Adrenal gland (tissue), 19 donors: ENCODE results near the gene FBXO24. TPM values are rescaled to one million over a fixed set of nuclear protein-coding genes. Genes with fewer than 3 reads are reported as not detected.
A peak's percentile ranks its signal among the peaks of the same experiment; 100 is the strongest.
"Not testable (repeated sequence)": the region's sequence is repeated elsewhere in the genome, so short reads cannot be mapped to it uniquely, and the experiment has no call there.

Source experiments
- DNase-seq, 7 donors: peaks; one replicate each; pipeline ENCODE4 v3.0.0-alpha.2; 2019 to 2020
- H3K27ac ChIP-seq, 5 donors: fragments of 200-600 bp; sonication (generic) in 4 of 5; 1 replicate in 3 of 5; 2 replicates in 2 of 5; pipeline versions ENCODE4 v1.5.1 to v1.8.0; 2016 to 2020; ENCODE audit warnings: mild to moderate bottlenecking in 1 of 5
- H3K27me3 ChIP-seq: fragments of 200-600 bp; 2 replicates; pipeline ENCODE4 v1.8.0; 2021
- H3K36me3 ChIP-seq, 2 donors: fragments of 200-600 bp; replicated peaks in 1 of 2; 1 replicate in 1 of 2; 2 replicates in 1 of 2; pipeline versions ENCODE4 v1.5.1 to v1.8.0; 2018 to 2022
- H3K4me1 ChIP-seq, 2 donors: fragments of 200-600 bp; replicated peaks in 1 of 2; 1 replicate in 1 of 2; 2 replicates in 1 of 2; pipeline versions ENCODE4 v1.5.1 to v1.8.0; 2018 to 2021
- H3K4me3 ChIP-seq, 4 donors: fragments of 200-600 bp; sonication (generic) in 3 of 4; one replicate each; pipeline ENCODE4 v1.5.1; 2016 to 2018
- H3K9me3 ChIP-seq, 3 donors: fragments of 200-600 bp; sonication (generic) in 1 of 3; replicated peaks in 1 of 3; 1 replicate in 2 of 3; 2 replicates in 1 of 3; pipeline versions ENCODE4 v1.5.1 to v1.8.0; 2016 to 2021
- CTCF ChIP-seq, 6 experiments: fragments of 450-650 bp in 4 of 6; fragments of 200-600 bp in 2 of 6; sonication (generic) in 1 of 6; IDR thresholded peaks; 1 replicate in 5 of 6; 2 replicates in 1 of 6; pipeline versions ENCODE4 v1.5.1 to v1.8.0; 2016 to 2021; ENCODE audit warnings: antibody characterized with exemption in 6 of 6, mild to moderate bottlenecking in 2 of 6, moderate library complexity in 1 of 6
- POLR2A ChIP-seq, 2 donors: fragments of 450-650 bp; IDR thresholded peaks; one replicate each; pipeline ENCODE4 v1.6.1; 2017; ENCODE audit warnings: antibody characterized with exemption in 2 of 2, mild to moderate bottlenecking in 2 of 2, moderate library complexity in 1 of 2
- WGBS, 4 donors: extraction: QIAGEN DNeasy Blood & Tissue Kit in 2 of 4; methylation state at CpG; one replicate each; pipeline versions ENCODE4 v1.1.5 to v1.1.7; 2013 to 2017; 5-methylcytosine and 5-hydroxymethylcytosine counted together
- intact Hi-C, 2 donors: fragments of 100-400 bp; cut with DNase I; formaldehyde crosslinking; loops; one replicate each; pipeline versions ENCODE4 v1.14.1 to v1.15.0; 2022 to 2023
- long read RNA-seq, 10 donors: library from polyadenylated mRNA in 3 of 10; unstranded in 2 of 10; stranded (forward) in 1 of 10; transcript quantifications; one replicate each; pipeline ENCODE4 v2.0.0 and lab custom pipeline, GENCODE V29; 2021 to 2026
- polyA plus RNA-seq, 3 donors: library from polyadenylated mRNA; stranded (reverse); fragments of 200-250 nt in 2 of 3; fragments of 350-450 nt in 1 of 3; fragmentation: Illumina TruSeq in 1 of 3; extraction: RNeasy Lipid Tissue Mini Kit (QIAGEN cat#74804) in 1 of 3; gene quantifications; one replicate each; pipeline ENCODE4 v1.2.3, GENCODE V29; 2013 to 2014
- total RNA-seq, 9 donors: library from RNA; depleted of rRNA in 4 of 9; stranded (reverse); fragments of >200 nt in 4 of 9; fragments of 120-200 nt in 1 of 9; fragmentation: NEBNext Ultra II Directional in 1 of 9; extraction: Animal tissue kit (Norgen Biotek cat#: 25700) in 1 of 9; gene quantifications; one replicate each; pipeline versions ENCODE4 v1.1.0 to v1.2.4, GENCODE V29; 2013 to 2023
- donor health status: healthy with polysubstance abuse.
- donor health status: Bipolar disorder and iron deficiency.
- donor health status: DM: yes; HTN: yes; CAD: no.
- donor health status: DM: no; HTN: no; CAD: no.
- donor health status: DM: no; HTN: no; CAD: no.
- donor health status: DM: yes; HTN: yes; CAD: no.

The FBXO24 gene
- 1 to 10 TPM in 3 of 9 donors, under 1 TPM in 4, not detected in 2; 0.24 to 1.4 (median 0.69) TPM for total RNA-seq
- polyA plus RNA-seq, result 1 to 10 TPM in 2 of 3 donors, under 1 TPM in 1; 0.16 to 2.8 (median 1.5) TPM
- long read RNA-seq, donor 1, result 0 reads
- long read RNA-seq, donor 2, result 0 reads
- long read RNA-seq, donor 3, result 0 reads
- long read RNA-seq, donor 4, result 0 reads
- long read RNA-seq, donor 5, partial matches to known transcripts, result 0 of 1 reads
- long read RNA-seq, donor 5, other reads (novel, unspliced or antisense), result 1 of 1 reads
- long read RNA-seq, donor 6, result 0 reads
- long read RNA-seq, donor 7, result 0 reads
- long read RNA-seq, donor 8, result 0 reads
- long read RNA-seq, donor 9, partial matches to known transcripts, result 6 of 6 reads
- long read RNA-seq, donor 9, other reads (novel, unspliced or antisense), result 0 of 6 reads
- long read RNA-seq, donor 10, result 0 reads

- Histone ChIP-seq H3K27me3 (no peaks in the 10 kb centered on the region), H3K27ac (peak within 1 kb of the TSS; percentile 74 to 99 (median 93)), H3K36me3 (peaks cover 0 to 8% of the 10 kb centered on the region in 2 donors), H3K4me1 (peaks cover 21 to 30% of the 10 kb centered on the region in 2 donors), H3K9me3 (no peaks in the 10 kb centered on the region), H3K4me3 (peak within 1 kb of the TSS; percentile 37 to 88 (median 76))
- peak in 1 of 2 donors; percentile 50 for TF ChIP-seq POLR2A (IDR thresholded peaks at IDR 0.05)
- TF ChIP-seq CTCF (IDR thresholded peaks at IDR 0.05), result no peak
- 0 to 2% (median 1%) methylated on average over 21 to 53 of the region's 53 CpGs for WGBS, 4 donors
- intact Hi-C loops, result no loop called here
- DNase-seq, result peak; percentile 99 to 100 (median 100)
Measured at GRCh38 chr7:100586266-100587025, at the start of gene FBXO24. Gene FBXO24, plus strand, starts transcription at chr7:100586328. Its CDS starts 298 bp downstream, at chr7:100586626.

GRCh38 chr7:100536695-100537094 lies 49.4 kb upstream of the FBXO24 start:
- intact Hi-C loops, result loop anchor here in 1 of 2 donors (10.0 kb wide), 1 partner anchor 58 kb away; no protein-coding TSS in a partner anchor
- DNase-seq, result not testable (repeated sequence)

GRCh38 chr7:100538348-100538653 lies 47.8 kb upstream of the FBXO24 start:
- Histone ChIP-seq H3K4me1 (peaks cover 28 to 39% of the 10 kb centered on the region in 2 donors), H3K27me3 (no peaks in the 10 kb centered on the region), H3K4me3 (no peak overlapping the region), H3K36me3 (no peaks in the 10 kb centered on the region), H3K27ac (peak overlapping the region in 4 of 5 donors; percentile 28 to 78 (median 54)), H3K9me3 (no peaks in the 10 kb centered on the region)
- intact Hi-C loops, result loop anchor here in 1 of 2 donors (10.0 kb wide), 1 partner anchor 56 kb away; no protein-coding TSS in a partner anchor
- TF ChIP-seq POLR2A (IDR thresholded peaks at IDR 0.05) (no peak), CTCF (IDR thresholded peaks at IDR 0.05) (no peak)
- WGBS, 4 donors, result 6 to 12% (median 7%) methylated on average over 8 of the region's 8 CpGs
- DNase-seq, result no peak

More at GRCh38 chr7:100536695-100537094, 49.4 kb upstream of the FBXO24 start:
- H3K27ac ChIP-seq, H3K9me3 ChIP-seq, H3K27me3 ChIP-seq, H3K4me3 ChIP-seq, H3K36me3 ChIP-seq: not testable (repeated sequence)
- 84 to 89% (median 86%) methylated on average over 2 of the region's 2 CpGs for WGBS, 4 donors
- peaks cover 16 to 23% of the 10 kb centered on the region in 2 donors for H3K4me1 ChIP-seq

- intact Hi-C loops, result loop anchor here in 1 of 2 donors (10.0 kb wide), 1 partner anchor 56 kb away; no protein-coding TSS in a partner anchor
- Histone ChIP-seq H3K9me3 (no peaks in the 10 kb centered on the region), H3K4me1 (peaks cover 34 to 44% of the 10 kb centered on the region in 2 donors), H3K27me3 (no peaks in the 10 kb centered on the region), H3K27ac (peak within 1 kb of the TSS; percentile 41 to 95 (median 54)), H3K4me3 (peak within 1 kb of the TSS; percentile 18 to 96 (median 59)), H3K36me3 (no peaks in the 10 kb centered on the region)
- TF ChIP-seq POLR2A (IDR thresholded peaks at IDR 0.05), result peak; percentile 81 to 96
- TF ChIP-seq CTCF (IDR thresholded peaks at IDR 0.05), result no peak
- peak; percentile 100 for DNase-seq
- 0 to 1% (median 1%) methylated on average over 14 to 60 of the region's 60 CpGs for WGBS, 4 donors
Measured at GRCh38 chr7:100538654-100539435, 47.3 kb upstream of the FBXO24 start, which contains the start of gene AGFG2. Gene AGFG2, plus strand, starts transcription at chr7:100539203. Its CDS starts 144 bp downstream, at chr7:100539347.
